Measurements from ENCODE around the gene MS4A8.
"Not testable (repeated sequence)": the region's sequence is repeated elsewhere in the genome, so short reads cannot be mapped to it uniquely, and the experiment has no call there.

Gene MS4A8

GRCh38 chr11:60725592-60725991 is 26.2 kb downstream of the MS4A8 start:
- DNase-seq (ENCODE audit: low read depth in 2 of 2): no peak

- DNase-seq (ENCODE audit: low read depth in 2 of 2): no peak
Measured at GRCh38 chr11:60731586-60731985, 32.2 kb downstream of the MS4A8 start.

DNA sequence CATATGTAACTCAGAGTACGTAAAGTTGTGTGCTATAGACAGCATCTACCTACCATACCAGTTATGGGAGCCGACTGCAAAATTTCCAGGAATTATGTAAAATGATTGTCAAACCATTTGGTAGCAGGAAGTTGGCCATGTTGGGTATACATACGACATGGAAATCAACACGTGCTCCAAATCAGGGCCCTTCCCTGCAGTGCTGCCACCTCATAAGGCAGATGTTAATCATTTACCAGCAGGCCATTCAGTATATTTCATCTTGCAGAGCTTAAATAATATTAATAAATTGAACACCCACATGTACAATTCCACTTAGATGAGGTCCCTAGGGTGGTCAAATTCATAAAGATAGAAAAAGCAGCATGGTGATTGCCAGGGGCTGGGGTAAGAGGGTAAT is 34.9 kb downstream of the MS4A8 start:
- DNase-seq (ENCODE audit: low read depth in 2 of 2): no peak

DNA sequence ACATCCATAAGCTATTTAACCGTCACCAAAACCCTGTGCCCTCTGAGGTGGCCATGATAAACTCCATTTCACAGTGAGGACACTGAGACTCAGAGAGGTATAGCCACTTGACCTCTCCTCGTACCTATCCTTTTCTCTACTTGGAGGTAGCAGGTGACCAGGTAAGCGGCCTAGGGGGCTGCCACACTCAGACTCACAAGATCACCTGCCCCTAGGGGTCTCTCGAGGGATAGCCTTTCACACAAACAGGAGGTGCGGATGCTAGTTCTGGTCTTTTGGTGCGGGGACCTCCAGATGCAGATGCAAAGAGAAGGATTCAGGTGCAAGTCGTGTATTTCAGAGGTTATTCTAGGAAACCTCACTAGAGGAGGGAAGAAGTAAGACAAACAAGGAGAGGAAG is 39.7 kb downstream of the MS4A8 start:
- DNase-seq (ENCODE audit: low read depth in 2 of 2): no peak

DNA sequence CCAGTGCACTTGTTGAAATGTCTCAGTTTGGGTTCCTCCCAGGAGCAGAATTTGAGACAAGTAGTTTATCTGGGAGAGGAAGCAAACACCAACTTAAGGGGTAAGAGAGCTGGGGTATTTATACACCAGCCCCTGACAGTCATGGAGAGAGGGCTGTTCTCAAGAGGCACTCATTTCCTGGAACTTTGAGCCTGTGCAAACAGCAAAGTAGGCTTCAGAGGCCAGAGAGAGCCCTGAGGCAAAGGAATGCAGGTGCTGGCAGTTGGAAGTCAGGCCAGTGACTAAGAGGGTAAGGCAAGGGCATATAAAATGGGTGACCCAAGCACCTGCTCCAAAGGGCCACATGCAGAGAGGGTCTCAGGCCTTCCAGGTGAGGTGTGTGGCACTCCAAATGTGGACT is 41.2 kb downstream of the MS4A8 start:
- no peak for DNase-seq (ENCODE audit: low read depth in 2 of 2)

- DNase-seq (ENCODE audit: low read depth in 2 of 2): no peak
Measured at GRCh38 chr11:60741421-60741820, 42.0 kb downstream of the MS4A8 start.

DNA sequence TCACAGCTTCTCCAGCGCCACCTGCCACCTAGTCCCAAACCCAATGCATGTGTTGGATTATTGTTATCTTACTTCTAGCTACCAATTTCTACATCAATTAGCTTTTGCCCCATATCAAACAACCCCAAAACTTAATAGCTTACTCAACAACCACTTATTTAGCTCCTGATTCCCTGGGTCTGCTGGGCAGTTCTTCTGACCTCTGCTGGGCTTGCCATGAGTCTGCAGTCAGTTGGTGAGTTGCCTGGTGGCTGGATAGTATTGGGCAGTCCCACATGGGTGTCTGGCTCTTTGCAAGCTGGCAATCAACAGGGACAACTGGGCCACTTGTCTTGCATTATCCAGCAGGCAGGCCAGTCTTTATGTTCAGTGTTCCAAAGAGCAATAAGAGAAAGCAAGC is 43.6 kb downstream of the MS4A8 start:
- DNase-seq (ENCODE audit: low read depth in 2 of 2): no peak

DNA sequence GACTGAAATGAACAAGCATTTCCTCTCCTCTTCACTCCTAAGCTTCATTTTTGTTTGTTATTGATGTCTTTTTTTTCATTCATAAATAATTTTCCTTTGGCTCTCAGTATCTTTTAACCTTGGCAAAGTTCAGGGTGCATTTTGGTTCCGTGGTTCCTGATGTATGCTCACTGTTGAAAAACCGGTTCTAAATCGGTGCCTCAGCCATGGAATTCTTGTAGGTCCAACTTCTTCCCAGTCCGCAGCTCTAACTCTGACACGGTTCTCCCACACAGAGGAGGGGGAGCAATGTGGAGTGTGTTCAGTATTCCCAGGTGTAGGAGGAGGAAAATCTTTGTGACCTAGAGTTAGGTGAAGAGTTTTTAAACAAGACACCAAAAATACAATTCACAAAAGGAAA is 44.7 kb downstream of the MS4A8 start:
- no peak for DNase-seq (ENCODE audit: low read depth in 2 of 2)

DNA sequence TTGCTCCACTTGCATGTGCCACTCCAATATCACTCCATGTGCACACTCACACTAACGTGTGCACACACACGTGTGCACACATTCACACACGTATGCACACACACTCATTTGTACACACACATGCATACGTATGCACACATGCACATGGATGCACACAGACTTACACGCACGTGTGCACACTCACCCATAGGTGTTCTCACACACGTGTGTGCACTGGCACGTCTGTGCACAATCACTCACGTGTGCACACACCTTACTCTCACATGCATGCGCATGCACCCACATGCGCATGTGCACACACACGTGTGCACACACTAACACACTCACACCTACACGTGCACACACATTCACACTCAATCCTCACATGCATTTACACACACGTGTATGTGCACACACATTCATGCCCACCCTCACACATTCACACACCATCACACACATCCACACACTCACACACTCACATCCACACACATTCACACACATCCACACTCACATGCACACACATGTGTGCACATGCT is 48.0 kb downstream of the MS4A8 start:
- no peak for DNase-seq (ENCODE audit: low read depth in 2 of 2)

DNA sequence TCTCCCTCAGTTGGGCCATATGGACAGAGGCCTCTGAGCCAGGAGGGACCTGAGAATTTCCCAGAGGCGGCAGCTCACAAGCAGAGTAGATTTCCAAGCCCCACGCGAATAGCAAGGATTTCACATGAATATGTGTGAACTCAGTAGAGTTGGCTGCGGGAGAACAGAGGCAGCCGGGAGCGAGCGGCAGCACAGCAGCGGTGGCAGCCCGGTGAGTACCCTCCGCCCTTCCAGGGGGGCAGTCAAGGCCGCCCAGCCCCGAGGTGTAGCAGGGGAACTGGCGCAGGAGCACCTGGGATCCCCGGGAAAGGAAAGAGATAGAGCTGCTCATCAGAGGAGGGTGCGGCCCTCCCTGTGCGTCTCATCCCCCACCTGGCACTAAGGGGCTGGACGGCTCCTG is 48.8 kb downstream of the MS4A8 start:
- DNase-seq (ENCODE audit: low read depth in 2 of 2): no peak

GRCh38 chr11:60748821-60749220 is 49.4 kb downstream of the MS4A8 start:
- DNase-seq (ENCODE audit: low read depth in 2 of 2): no peak

DNA sequence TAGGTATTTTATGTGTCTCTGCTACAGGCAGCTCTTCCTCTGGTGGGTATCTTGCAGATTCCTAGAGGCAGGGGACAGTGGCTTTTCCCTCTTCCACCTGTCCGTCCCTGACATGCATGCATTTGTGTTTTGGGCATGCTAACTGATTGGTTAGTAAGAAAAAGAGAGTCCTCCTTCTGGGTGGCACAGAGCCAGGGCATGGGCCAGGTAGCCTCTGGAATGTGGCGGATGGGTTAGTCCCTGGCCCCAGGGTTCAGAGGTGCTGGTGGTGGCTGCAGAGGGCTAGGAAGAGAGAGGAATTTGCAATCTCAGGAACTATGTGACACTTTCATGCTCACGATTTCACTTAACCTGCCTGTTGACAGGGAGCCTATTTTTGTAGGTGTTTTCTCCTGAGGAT is 51.5 kb downstream of the MS4A8 start:
- no peak for DNase-seq (ENCODE audit: low read depth in 2 of 2)

- DNase-seq (ENCODE audit: low read depth in 2 of 2): no peak
Measured at GRCh38 chr11:60753309-60753708, 53.9 kb downstream of the MS4A8 start.

GRCh38 chr11:60754887-60755286 is 55.5 kb downstream of the MS4A8 start:
- DNase-seq (ENCODE audit: low read depth in 2 of 2): no peak

DNA sequence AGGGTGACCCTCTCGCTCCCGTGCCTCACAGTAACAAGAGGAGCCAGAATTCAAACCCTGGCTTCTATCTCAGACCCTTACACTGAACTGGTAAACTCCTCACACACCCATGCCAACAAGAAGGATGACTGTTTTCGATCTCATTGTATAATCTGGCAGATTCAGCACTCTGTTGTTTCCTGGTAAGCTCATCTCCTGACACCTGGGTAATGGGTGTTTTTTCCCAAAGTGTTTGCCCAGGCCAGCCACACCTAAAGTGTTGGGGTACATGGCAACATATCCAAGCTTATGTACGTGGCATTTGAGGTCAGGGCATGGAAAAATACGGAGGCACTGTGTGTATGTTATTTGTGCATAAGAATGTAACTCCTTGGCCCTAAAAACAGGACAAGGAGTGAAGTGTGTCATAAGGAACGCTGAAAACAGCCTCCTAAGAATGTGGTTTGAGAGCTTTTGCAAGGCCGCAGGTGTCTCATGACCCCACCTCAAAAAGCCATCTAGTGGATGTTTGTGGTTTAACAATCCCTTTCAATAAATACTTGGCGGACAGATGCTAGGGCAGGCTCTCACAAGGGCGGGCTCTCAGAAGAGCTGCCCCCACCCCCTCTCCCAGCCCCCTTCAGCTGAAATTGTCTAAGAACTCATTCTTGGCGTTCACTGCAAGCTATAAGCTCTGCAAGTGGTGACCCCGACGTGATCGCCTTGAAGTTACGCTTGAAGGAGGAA is 57.1 kb downstream of the MS4A8 start, which contains the start of gene MS4A15:
MS4A15 (plus strand) TSS at position 561 of the 726 bp plus-strand sequence. CDS start 6,867 bp downstream, outside the sequence.
- no peak for DNase-seq (ENCODE audit: low read depth in 2 of 2)

GRCh38 chr11:60757231-60757800 is 57.9 kb downstream of the MS4A8 start:
- no peak for DNase-seq (ENCODE audit: low read depth in 2 of 2)

- DNase-seq (ENCODE audit: low read depth in 2 of 2): not testable (repeated sequence)
Measured at GRCh38 chr11:60758671-60759070, 59.3 kb downstream of the MS4A8 start.

DNA sequence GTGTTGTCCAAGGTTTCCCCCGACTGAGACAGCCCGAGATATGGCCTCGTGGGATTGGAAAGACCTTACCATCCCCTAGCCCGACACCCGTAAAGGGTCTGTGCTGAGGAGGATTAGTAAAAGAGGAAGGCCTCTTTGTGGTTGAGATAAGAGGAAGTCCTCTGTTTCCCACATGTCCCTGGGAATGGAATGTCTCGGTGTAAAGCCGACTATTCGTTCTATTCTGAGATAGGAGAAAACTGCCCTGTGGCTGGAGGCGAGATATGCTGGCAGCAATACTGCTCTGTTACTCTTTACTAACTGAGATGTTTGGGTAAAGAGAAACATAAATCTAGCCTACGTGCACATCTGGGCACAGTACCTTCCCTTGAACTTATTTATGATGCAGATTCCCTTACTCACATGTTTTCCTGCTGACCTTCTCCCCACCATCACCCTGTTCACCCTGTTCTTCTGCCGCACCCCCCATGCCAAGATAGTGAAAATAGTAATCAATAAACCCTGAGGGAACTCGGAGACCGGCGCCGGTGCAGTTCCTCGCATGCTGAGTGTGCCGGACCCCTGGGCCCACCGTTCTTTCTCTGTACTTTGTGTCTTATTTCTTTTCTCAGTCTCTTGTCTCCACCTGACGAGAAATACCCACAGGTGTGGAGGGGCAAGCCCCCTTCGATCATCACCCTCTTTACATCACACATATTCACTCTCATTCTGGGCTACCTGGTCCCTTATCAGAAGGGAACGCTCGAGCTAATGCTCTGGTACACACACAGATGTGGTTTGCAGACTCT is 60.2 kb downstream of the MS4A8 start:
- DNase-seq (ENCODE audit: low read depth in 2 of 2): not testable (repeated sequence)

- no peak for DNase-seq (ENCODE audit: low read depth in 2 of 2)
Measured at GRCh38 chr11:60761436-60762190, 62.2 kb downstream of the MS4A8 start.

GRCh38 chr11:60762851-60763691 is 63.7 kb downstream of the MS4A8 start:
- no peak for DNase-seq (ENCODE audit: low read depth in 2 of 2)
